ENCODE data around the gene UACA.
"Not testable (repeated sequence)": the region's sequence is repeated elsewhere in the genome, so short reads cannot be mapped to it uniquely, and the experiment has no call there.

UACA gene

GRCh38 chr15:70752193-70752635, 11.1 kb downstream of the UACA start:
- DNase-seq (ENCODE audit: low spot score): no peak

GRCh38 chr15:70750203-70750869, 13.0 kb downstream of the UACA start:
- no peak for DNase-seq (ENCODE audit: low spot score)

DNA sequence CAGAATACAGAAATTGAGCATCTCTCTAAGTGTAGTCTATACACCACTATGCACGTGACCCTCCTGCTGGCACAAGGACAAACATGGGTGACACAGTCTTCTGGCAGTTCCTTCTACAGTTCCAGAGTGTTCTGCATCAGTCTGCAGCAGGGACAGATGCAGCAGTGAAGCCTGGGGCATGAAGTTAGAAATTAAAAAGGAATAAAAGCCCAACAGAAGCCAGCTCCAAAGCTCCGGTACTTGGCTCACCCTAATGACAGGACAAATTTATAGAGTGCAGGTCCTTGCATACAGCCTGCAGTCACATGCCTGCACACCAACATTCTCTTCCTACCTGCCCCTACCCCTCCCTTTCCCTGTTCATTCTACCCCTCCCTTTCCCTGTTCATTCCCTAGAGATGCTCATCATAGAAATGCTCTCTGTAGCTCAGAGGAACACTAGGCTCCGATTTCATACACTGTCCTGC, 15.0 kb downstream of the UACA start:
- DNase-seq (ENCODE audit: low spot score): peak; percentile 53

DNA sequence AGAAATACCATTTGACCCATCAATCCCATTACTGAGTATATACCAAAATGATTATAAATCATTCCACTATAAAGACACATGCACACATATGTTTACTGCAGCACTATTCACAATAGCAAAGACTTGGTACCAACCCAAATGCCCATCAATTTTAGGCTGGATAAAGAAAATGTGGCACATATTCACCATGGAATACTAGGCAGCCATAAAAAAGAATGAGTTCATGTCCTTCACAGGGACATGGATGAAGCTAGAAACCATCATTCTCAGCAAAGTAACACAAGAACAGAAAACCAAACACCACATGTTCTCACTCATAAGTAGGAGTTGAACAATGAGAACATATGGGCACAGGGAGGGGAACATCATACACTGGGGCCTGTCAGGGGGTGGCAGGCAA, 16.8 kb downstream of the UACA start:
- not testable (repeated sequence) for DNase-seq (ENCODE audit: low spot score)

DNA sequence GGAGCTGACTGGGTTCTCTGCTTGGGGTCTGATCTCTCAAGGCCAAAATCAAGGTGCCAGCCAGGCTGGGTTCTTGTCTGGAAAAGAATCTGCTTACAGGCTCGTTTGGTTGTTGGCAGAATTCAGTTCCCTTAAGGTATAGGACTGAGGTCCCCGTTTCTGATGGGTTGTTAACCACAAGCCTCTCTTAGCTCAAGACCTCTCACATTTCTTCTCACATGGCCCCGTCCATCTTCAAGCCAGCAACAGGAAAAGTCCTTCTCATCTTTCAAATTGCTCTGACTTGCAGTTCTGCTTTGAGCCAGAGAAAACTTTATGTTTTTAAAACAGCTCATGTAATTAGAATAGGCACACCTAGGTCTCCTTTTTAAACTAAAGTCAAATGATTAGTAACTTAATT, 20.4 kb downstream of the UACA start:
- DNase-seq (ENCODE audit: low spot score): no peak

GRCh38 chr15:70741677-70742293, 21.6 kb downstream of the UACA start:
- DNase-seq (ENCODE audit: low spot score): no peak

- DNase-seq (ENCODE audit: low spot score): peak; percentile 52
Measured at GRCh38 chr15:70741107-70741531, 22.2 kb downstream of the UACA start.

DNA sequence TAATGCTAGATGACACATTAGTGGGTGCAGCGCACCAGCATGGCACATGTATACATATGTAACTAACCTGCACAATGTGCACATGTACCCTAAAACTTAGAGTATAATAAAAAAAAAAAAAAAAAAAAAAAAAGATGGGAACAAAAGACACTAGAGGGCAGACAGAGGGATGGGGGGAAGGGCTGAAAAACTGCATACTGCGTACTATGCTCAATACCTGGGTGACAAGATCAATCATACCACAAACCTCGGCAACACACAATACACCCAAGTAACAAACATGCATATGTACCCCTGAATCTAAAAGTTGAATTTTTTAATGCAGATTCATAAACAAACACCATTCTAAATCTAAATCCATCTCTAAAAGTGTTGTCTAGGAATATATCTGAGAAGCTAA, 28.3 kb downstream of the UACA start:
- DNase-seq (ENCODE audit: low spot score): not testable (repeated sequence)

GRCh38 chr15:70729164-70729563, 34.2 kb downstream of the UACA start:
- no peak for DNase-seq (ENCODE audit: low spot score)

- no peak for DNase-seq (ENCODE audit: low spot score)
Measured at GRCh38 chr15:70726753-70727152, 36.6 kb downstream of the UACA start.

DNA sequence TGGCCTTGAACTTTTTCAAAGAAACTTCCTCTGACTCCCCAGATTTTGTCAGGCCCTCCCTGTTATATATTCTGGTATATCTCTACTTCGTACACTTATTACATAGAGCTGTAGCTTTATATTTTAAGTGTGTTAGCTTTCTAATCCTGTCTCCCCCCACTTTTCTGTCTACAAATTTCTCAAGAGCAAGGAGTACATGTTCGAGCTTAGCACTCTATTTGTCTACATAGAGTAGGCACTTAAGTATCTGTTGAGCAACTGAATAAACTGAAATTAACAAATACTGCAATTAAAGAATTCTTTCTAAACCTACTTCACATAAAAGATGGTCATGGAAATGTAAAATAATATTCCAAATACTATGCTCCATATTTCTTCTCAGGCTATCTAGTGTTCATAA, 39.4 kb downstream of the UACA start:
- DNase-seq (ENCODE audit: low spot score): no peak

DNA sequence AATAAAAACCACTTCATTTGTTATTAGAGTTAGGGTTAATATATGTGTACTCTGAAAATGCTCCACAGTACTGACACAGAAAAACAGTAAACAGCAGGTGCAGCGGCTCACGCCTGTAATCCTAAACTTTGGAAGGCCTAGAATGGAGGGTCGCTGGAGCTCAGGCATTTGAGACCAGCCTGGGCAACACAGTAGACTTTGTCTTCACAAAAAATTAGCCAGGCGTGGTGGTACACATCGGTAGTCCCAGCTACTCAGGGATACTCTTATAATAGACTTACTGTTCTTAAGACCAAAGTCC, 40.3 kb downstream of the UACA start:
- DNase-seq (ENCODE audit: low spot score): no peak

- DNase-seq (ENCODE audit: low spot score): peak; percentile 57
Measured at GRCh38 chr15:70722266-70723121, 40.9 kb downstream of the UACA start.

- DNase-seq (ENCODE audit: low spot score): no peak
Measured at GRCh38 chr15:70720228-70721016, 42.9 kb downstream of the UACA start.

DNA sequence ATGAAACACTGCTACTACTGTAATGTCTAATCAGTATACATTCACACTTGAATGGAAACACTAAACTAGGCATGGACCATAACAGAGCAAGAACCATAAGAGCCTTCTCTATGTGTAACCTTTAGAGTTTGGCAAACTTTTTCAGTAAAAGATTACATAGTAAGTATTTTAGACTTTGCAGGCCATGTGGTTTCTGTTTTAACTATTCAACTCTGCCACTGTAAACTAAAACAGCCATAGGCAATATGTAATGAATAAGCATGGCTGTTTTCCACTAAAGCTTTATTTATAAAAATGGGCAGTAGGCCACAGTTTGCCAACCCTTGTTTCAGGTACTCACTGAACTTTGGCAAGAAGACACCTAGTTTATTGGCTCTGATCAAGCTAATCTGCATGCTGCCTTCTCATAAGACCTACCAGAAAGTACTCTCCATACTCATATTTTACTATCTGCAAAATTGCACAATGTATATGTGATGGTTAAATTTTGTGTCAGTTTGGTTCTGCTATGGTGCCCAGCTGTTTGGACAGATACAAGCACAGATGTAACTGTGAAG, 46.0 kb downstream of the UACA start:
- DNase-seq (ENCODE audit: low spot score): no peak

GRCh38 chr15:70715840-70716485, 47.4 kb downstream of the UACA start:
- no peak for DNase-seq (ENCODE audit: low spot score)

- no peak for DNase-seq (ENCODE audit: low spot score)
Measured at GRCh38 chr15:70714565-70714964, 48.8 kb downstream of the UACA start.

DNA sequence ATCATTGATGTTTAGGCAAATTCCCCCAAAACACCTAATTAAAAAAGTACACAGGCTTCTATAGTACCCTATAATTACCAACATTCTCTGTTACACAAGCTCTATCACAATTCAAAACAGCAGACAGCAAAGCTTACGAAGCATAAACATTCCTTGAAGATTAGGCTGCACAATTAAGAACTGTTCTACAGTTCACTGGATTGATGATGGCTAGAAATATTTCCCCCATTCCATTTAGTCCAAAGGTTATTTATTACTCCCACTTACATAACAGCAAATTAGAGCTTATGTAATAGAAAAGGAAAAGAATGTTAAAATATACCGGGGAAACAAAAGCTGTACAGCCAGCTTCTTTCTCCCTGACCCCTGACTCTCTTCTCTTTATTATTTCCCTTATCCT, 49.3 kb downstream of the UACA start:
- DNase-seq (ENCODE audit: low spot score): no peak

GRCh38 chr15:70712271-70712670, 51.1 kb downstream of the UACA start:
- no peak for DNase-seq (ENCODE audit: low spot score)

DNA sequence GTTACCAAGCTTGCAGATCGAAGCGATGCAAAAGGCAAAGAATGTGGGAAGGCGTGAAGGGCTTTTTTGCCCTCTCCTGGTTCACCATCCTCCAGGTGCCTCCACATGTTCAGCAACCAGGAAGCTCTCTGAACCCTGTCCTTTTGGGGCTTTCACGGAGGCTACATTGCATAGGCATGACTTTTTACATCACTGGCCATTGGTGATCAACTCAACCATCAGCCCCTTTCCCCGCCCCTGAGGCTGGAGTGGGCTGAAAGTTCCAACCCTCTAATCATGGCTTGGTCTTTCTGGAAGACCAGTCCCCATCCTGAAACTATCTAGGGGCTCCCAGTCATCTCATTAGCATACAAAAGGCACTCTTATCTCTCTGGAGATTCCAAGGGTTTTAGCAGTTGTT, 52.6 kb downstream of the UACA start:
- no peak for DNase-seq (ENCODE audit: low spot score)

GRCh38 chr15:70708839-70709238, 54.5 kb downstream of the UACA start:
- no peak for DNase-seq (ENCODE audit: low spot score)

Data from pons (tissue), 1 donor.